ENCODE results near the gene SSBP3.

GRCh38 chr1:54345116-54345515 lies 61.1 kb downstream of the SSBP3 start:
- no peak for TF ChIP-seq EZH2 (IDR thresholded peaks at IDR 0.05; ENCODE audit: low read depth)
- TF ChIP-seq, protein P1, sequence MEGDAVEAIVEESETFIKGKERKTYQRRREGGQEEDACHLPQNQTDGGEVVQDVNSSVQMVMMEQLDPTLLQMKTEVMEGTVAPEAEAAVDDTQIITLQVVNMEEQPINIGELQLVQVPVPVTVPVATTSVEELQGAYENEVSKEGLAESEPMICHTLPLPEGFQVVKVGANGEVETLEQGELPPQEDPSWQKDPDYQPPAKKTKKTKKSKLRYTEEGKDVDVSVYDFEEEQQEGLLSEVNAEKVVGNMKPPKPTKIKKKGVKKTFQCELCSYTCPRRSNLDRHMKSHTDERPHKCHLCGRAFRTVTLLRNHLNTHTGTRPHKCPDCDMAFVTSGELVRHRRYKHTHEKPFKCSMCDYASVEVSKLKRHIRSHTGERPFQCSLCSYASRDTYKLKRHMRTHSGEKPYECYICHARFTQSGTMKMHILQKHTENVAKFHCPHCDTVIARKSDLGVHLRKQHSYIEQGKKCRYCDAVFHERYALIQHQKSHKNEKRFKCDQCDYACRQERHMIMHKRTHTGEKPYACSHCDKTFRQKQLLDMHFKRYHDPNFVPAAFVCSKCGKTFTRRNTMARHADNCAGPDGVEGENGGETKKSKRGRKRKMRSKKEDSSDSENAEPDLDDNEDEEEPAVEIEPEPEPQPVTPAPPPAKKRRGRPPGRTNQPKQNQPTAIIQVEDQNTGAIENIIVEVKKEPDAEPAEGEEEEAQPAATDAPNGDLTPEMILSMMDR (conservative IDR thresholded peaks at IDR 0.05): no peak
